ENCODE measurements around the gene ROBO1.

Gene ROBO1

DNA sequence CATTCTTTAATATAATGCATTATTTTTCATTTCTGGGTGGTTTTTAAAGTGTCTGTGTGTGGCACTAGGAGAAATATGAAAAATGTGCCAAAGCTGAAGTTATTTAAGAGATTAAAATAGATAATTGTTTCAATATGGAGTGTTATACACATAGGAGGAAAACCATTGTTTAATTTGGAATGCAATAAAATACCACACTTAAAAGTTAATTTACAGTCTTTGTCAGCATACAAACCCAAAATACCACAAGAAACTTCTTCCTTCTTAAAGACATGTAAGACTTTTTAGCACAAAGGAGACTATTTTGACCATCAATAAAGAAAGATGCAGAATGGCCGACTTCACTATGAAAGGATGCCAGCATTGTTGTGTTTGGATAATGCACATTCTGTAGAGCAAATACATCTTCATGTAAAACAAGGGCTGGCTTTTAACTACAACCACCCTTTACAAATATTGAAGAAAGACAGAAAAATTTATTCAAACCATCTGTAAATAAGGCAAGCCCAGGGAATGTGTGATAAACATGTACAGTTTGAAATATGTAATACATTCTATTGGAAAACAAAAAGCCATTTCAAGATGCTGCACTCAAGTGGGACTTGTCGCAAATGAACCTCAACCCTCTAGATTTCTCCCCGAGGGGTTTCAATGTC is 1146.6 kb downstream of the ROBO1 start:
- no peak for DNase-seq (ENCODE audit: low spot score)

DNA sequence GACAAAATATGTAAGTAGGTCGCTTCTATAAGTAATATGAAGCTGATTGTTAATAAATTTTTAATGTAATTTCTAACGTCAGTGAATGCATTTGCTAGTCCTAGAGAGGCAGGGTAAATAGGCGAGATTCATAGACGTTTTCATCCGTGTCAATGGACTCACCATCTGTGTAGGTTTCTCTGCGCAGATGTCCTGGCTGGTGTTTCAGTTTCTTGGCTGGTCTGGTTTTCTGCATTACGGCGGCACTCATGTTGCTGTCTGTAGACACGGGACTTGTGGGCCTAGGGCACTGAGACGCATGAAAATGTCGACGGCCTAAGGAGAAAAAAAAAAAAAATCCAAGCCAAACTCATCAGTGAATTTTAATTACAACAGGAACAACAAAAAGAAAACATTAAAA is 1153.3 kb downstream of the ROBO1 start:
- DNase-seq (ENCODE audit: low spot score), result no peak

DNA sequence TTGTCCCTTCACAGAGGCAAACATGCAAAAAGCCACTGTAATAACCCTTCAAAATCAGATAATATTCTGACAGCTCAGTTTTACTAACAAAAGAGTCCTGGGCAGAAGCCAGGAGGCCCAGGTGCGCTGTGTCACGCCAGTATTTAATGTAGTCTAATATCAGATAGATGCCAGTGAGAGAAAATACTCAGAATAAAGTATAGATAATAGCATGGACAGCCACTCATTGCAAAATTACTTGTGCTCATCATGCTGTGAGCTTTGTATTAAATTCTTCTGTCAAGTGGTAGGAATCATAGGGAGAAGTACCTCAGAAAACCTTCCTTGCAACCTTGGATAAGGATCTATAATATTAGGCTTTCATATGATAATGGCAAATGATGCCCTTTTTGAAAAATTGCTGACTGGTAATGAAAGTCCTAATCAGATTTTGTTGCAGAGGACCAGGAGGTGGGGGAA is 1154.3 kb downstream of the ROBO1 start:
- DNase-seq (ENCODE audit: low spot score), result no peak

DNA sequence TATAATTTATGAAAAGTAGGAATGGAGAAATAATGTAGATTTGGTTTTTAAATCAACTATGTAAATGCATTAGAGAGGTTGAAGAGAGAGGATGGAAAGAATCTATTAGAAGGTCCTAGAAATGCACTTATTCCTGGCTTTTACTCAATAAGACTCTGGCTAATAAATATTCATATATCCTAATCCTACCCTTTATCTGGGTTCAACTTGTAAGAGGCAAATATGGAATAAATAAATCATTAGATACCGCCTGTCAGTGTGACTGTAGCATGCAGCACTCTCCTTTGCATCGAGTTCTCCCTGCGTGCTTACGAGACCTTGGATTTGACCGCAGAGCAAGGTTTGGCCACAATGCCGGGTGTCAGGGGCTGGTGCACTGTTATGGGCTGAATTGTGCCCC is 1156.5 kb downstream of the ROBO1 start:
- DNase-seq (ENCODE audit: low spot score), result no peak

DNA sequence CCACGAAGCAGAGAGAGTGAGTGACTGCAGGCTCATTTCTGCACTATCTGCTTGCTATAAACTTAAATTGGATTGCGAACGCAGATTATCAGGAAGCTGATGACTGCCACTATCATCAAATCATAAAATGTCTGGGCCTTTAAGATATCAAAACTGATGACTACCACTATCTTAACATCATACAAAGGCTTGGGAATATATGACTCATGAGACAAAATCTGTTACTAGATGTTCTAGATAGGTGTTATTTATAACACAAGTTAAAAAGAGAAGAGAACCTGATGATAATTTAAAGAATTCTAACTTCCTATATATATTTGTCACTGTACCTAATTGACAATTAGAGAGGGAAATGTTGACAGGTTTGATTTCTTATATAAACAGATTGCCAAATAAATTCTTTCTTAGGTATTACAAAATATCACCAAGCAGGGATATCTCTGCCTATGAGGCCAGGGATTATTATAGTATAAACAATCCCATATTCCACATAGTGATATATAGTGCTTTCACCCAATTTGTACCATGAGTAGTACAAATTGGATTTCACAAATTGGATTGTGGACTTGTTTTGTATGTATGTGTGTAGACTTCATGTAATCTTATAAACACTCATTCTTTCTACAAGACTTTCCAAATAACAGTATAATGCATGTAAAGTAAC is 1157.2 kb downstream of the ROBO1 start:
- DNase-seq (ENCODE audit: low spot score), result no peak

DNA sequence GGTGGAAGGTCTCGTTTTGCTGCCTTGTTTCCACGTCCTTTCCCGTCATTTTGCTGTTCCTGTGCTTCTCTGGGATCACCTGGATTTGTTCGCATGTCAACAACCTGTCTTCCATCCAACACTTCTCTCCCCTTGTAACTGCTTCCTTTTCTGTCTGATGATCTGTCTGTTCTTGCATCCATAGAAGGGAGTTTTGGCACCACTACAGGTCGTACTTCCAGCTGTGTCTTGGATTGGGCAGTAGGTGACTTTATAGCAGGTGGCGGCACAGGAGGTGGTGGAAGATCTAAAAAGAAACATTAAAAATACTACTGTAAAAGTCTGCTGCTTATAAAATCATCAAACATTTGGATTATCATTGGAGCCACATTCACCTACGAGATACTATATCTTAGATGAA is 1161.0 kb downstream of the ROBO1 start:
- no peak for DNase-seq (ENCODE audit: low spot score)

DNA sequence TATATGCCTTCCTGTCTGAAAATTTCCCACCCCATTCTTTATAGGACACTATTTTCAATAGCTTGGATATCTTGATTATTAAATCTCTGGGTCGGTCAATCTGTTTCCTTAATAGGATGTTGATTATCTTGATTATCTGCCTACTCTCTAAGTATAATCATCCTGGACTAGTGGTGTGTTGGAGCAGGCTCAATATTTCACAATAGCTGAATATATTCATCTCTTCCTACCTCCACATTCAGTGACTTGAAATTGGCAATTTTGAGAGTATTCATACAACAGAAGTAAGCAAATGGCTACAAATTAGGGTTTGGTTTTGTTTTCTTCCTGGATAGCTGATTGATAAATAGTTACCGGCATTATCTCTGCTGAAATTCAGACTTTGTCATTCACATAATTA is 1162.6 kb downstream of the ROBO1 start:
- DNase-seq (ENCODE audit: low spot score), result no peak

DNA sequence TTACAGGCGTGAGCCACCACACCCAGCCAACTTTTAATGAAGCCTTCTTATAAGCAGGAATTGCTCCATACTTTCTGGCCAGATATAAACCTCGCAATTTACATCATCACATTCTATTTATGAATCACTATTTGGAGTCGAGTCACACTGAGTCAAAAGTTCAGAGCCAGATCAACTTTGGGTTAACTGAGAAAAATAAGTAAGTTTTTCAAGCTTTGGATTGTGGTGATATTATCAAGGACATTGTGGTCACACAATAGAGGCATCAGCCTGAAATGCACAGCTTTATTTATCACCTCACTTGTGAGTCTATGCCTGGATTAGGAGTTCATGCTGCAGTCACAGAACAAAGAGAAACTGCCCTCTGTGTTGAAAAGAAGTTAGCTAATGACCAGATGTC is 1163.5 kb downstream of the ROBO1 start:
- no peak for DNase-seq (ENCODE audit: low spot score)

DNA sequence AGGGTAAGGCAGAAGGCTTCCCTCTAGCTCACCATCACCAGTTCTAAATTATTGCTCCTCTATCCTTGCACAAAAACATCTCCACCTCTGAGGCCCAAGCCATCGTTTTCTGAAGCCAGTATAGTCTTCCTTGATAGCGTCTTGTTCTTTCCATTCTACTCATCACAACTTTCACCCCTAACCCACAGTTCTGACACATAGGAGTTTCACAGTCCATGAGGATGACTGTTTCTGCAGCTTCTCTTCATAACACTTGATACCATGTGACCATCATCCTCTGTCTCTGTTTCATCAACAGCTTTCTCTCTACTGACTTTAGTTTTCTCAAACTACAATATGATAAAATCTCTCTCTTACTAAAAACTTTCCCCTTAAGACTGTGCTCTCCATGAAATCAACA is 1166.5 kb downstream of the ROBO1 start:
- no peak for DNase-seq (ENCODE audit: low spot score)

DNA sequence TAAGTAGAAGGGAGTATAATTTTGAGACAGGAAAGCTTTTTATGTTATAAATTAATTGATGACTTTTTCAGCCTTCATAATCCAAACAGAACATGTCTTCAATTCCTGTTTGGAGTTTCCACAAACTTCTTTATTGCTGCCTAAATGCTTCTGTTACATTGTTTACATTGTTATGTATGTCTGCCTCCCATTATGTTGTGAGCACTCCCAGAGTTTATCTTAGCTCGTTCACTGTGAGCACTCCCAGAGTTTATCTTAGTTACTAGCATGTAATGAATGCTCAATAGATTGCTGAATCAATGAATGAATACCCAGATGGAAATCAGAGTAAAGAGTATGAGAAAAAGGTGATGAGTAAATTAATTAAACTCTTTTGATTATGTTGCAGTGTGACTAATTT is 1178.0 kb downstream of the ROBO1 start:
- DNase-seq (ENCODE audit: low spot score), result no peak

DNA sequence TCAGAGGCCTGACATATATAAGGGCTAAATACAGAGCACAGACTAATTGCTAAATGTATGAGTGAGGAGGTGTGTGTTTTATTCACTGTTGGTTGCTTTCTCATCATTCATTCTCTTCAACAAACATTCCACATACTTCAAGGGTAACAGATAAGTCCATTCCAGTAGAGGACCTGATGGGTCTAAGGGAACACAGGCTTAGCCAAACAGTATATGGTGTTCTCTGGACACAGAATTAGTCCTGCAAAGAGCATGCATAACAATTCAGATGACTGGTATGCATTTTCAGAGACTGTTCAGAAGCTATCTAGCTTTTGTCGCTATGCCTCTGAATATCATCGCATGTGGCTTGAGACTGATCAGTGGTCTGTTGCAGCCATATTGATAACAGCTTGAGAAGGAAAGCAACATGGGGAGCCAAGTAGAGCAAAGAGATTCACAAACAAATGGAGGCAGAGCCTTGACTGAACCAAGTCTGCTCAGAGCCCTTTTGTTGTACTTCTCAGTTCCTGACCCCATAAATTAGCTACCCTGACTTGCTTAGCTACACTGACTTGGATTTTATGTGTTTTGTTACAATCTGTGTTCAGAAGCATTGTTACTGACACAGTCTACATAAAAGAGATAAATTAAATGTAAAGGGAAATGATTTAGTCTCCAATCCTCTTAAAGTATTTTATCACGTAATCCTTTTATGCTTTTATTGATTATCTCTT is 1178.7 kb downstream of the ROBO1 start:
- DNase-seq (ENCODE audit: low spot score), result no peak

DNA sequence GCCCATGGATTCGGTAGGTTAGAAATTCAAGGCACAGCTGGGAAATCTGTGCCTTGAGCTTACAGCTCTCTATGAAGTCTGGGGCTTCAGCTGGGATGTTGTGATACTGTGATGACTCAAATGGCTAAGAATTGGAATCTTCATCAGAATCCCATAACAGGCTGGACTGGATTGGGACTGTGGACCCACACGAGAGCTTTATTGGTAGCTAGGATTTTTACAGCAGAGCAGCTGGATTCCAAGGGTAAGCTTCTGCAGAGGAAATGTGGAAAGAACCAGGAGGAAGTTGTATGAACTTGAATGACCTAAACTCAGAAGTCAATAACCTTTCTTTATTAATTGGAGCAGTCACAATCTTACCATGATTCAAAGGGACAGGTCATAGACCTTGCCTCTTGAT is 1187.1 kb downstream of the ROBO1 start:
- DNase-seq (ENCODE audit: low spot score), result no peak

DNA sequence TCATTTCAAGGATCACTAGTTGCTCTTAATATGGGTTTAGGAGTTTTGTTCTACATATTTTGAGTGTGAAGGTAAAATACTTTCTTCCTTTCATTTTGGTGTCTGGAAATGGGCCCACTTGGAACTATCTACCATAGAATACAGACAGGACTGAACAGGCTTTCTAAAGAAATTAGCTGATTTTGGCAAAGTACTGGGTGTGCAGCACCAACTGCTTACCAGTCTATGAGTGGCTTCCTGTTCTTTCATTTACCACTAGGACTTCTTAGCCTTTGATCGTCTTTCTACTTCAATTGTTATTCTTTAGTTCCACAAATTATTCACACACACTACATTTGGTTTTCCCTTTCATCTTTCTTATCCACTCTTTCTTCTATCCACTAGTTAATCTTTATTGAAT is 1196.3 kb downstream of the ROBO1 start:
- DNase-seq (ENCODE audit: low spot score), result no peak

DNA sequence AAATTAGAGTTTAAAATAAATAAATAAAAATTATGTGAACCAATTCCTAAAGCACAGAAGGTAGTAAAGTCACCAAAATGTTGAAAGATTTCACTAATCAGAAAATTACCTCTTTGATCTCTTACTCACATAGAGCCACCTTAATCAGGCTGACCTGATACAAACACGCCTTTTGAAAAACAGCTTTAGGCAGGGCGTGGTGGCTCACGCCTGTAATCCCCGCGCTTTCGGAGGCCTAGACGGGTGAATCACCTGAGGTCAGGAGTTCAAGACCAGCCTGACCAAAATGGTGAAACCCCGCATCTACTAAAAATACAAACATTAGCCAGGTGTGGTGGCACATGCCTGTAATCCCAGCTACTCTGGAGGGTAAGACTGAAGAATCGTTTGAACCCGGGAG is 1197.3 kb downstream of the ROBO1 start:
- no peak for DNase-seq (ENCODE audit: low spot score)

DNA sequence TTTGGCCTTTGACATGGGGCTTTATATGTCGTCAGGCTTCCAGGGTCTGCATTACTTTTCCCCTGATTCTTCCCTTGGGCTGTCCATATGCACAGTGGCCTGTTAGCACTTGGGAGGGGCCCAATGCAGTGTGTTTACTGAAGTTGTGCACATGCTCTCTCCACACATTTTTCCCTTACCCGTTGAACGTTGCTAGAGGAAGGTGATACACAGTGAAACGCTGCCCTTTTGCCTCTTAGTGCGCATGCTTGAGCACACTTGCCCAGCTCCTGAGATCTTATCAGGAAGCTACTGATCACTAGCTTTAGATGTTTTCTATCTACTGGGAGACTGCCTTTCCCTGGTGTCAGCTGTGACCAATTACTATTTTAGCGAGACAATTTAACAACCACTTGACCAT is 1198.0 kb downstream of the ROBO1 start:
- DNase-seq (ENCODE audit: low spot score), result no peak

DNA sequence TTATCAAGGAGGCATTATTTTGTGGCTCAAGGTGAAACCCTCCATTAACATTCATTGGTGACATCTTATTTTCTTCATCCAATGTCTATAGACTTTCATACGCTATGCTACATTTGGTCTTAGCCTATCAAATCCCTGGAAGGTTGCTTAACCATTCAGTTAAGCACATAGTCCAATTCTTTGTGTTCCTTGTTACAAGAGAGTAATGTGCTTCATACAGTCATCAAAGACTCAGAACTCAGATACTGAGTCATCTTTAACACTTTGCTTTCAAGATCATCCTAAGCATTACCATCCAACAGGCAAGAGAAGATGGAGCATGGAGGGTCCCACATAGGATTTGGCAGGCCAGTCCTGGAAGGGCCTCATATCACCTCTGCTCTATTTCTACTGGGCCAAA is 1202.1 kb downstream of the ROBO1 start:
- DNase-seq (ENCODE audit: low spot score), result no peak

DNA sequence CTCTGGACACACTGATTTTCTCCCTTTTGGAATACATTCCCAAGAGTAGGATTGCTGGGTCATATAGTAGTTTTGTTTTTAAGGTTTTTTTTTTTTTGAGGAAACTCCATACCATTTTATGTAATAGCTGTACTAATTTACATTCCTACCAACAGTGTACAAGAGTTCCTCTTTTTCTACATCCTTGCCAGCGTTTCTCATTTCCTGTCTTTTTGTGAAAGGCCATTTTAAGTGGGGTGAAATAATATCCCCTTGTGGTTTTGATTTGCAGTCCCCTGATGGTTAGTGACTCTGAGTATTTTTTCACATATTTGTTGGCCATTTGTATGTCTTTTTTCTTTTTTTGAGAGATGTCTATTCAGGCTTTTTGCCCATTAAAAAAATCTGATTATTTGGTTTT is 1205.5 kb downstream of the ROBO1 start:
- no peak for DNase-seq (ENCODE audit: low spot score)

Measured in SW480 (cell line).